PC-3 (cell line): Measurements from ENCODE around the gene CACNA1E.

Experiments
- EZH2 ChIP-seq: fragments of 300-600 bp; sonication (generic); IDR thresholded peaks from one replicate; pipeline ENCODE4 v1.6.1; 2017; ENCODE audit warnings: antibody characterized with exemption, mild to moderate bottlenecking, low read length; ENCODE audit not compliant: unreplicated experiment
- TF ChIP-seq, protein P1 (sequence below): fragments of 300-600 bp; sonication (generic); conservative IDR thresholded peaks from 2 replicates; pipeline ENCODE4 v1.5.1; 2017; ENCODE audit warnings: antibody characterized with exemption, low read depth, mild to moderate bottlenecking, low read length

- TF ChIP-seq, protein P1, sequence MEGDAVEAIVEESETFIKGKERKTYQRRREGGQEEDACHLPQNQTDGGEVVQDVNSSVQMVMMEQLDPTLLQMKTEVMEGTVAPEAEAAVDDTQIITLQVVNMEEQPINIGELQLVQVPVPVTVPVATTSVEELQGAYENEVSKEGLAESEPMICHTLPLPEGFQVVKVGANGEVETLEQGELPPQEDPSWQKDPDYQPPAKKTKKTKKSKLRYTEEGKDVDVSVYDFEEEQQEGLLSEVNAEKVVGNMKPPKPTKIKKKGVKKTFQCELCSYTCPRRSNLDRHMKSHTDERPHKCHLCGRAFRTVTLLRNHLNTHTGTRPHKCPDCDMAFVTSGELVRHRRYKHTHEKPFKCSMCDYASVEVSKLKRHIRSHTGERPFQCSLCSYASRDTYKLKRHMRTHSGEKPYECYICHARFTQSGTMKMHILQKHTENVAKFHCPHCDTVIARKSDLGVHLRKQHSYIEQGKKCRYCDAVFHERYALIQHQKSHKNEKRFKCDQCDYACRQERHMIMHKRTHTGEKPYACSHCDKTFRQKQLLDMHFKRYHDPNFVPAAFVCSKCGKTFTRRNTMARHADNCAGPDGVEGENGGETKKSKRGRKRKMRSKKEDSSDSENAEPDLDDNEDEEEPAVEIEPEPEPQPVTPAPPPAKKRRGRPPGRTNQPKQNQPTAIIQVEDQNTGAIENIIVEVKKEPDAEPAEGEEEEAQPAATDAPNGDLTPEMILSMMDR, result no peak
- no peak for TF ChIP-seq EZH2
Measured at GRCh38 chr1:181759481-181759880, 276.2 kb downstream of the CACNA1E start.
